Esophagus squamous epithelium (tissue), 5 donors: ENCODE measurements around the gene CLEC4G. TPM values are rescaled to one million over a fixed set of nuclear protein-coding genes. Genes with fewer than 3 reads are reported as not detected.

Source experiments
- DNase-seq: peaks from one replicate; lab custom pipeline; 2025; lab: John Stamatoyannopoulos, UW
- H3K27ac ChIP-seq, 4 donors: fragments of 200-600 bp; sonication (generic); one replicate each; pipeline ENCODE4 v1.5.1; 2016 to 2019; ENCODE audit warnings: mild to moderate bottlenecking in 1 of 4
- H3K27me3 ChIP-seq, 4 donors: fragments of 200-600 bp; sonication (generic); 1 replicate in 3 of 4; 2 replicates in 1 of 4; pipeline versions ENCODE4 v1.5.1 to v1.6.0; 2017 to 2021; ENCODE audit warnings: antibody characterized with exemption in 1 of 4
- H3K36me3 ChIP-seq, 3 donors: fragments of 200-600 bp; sonication (generic); one replicate each; pipeline ENCODE4 v1.5.1; 2016 to 2019
- H3K4me1 ChIP-seq, 3 donors: fragments of 200-600 bp; sonication (generic); one replicate each; pipeline ENCODE4 v1.5.1; 2017 to 2019
- H3K4me3 ChIP-seq, 4 donors: fragments of 200-600 bp; sonication (generic); 1 replicate in 3 of 4; 2 replicates in 1 of 4; pipeline ENCODE4 v1.5.1; 2016 to 2019; ENCODE audit warnings: mild to moderate bottlenecking in 2 of 4, moderate library complexity in 1 of 4
- H3K9me3 ChIP-seq, 3 donors: fragments of 200-600 bp; sonication (generic); one replicate each; pipeline ENCODE4 v1.5.1; 2016 to 2019
- CTCF ChIP-seq, 6 experiments: fragments of 450-650 bp in 4 of 6; fragments of 200-600 bp in 2 of 6; sonication (generic) in 2 of 6; IDR thresholded peaks; one replicate each; pipeline ENCODE4 v1.5.1; 2016 to 2019; ENCODE audit warnings: antibody characterized with exemption in 6 of 6, mild to moderate bottlenecking in 4 of 6, moderate library complexity in 4 of 6
- POLR2A ChIP-seq, 4 donors: fragments of 450-650 bp; IDR thresholded peaks; one replicate each; pipeline ENCODE4 v1.6.1; 2017; ENCODE audit warnings: antibody characterized with exemption in 4 of 4, mild to moderate bottlenecking in 4 of 4, moderate library complexity in 3 of 4
- WGBS, 2 donors: methylation state at CpG; one replicate each; pipeline ENCODE4 v1.1.5; 2018; 5-methylcytosine and 5-hydroxymethylcytosine counted together
- intact Hi-C: fragments of 100-400 bp; cut with DNase I; formaldehyde crosslinking; loops from one replicate; pipeline ENCODE4 v1.15.0; 2022
- total RNA-seq, 4 donors: library from RNA; depleted of rRNA; stranded (reverse); fragments of >200 nt; gene quantifications; one replicate each; pipeline ENCODE4 v1.1.0, GENCODE V29; 2016
- donor health status: DM: yes; HTN: yes; CAD: no.

Gene CLEC4G
- total RNA-seq, 4 donors from 2014 or later: 0.18 to 3.2 (median 1.1) TPM; not detected in 1

- no peaks in the 10 kb centered on the region for H3K36me3 ChIP-seq
- H3K27ac ChIP-seq: no peak overlapping the region
- no peak for TF ChIP-seq POLR2A (IDR thresholded peaks at IDR 0.05)
- no peak for TF ChIP-seq CTCF (IDR thresholded peaks at IDR 0.05)
- no peak for DNase-seq
- no peaks in the 10 kb centered on the region for H3K9me3 ChIP-seq
- intact Hi-C loops: no loop called here
- peaks cover 0 to 63% (median 0%) of the 10 kb centered on the region in 4 donors for H3K27me3 ChIP-seq
- no peaks in the 10 kb centered on the region for H3K4me1 ChIP-seq
- WGBS, 2 donors: 66 to 83% methylated on average over 13 to 16 of the region's 19 CpGs
- no peak overlapping the region for H3K4me3 ChIP-seq
Observed at GRCh38 chr19:7739801-7740681, 8.1 kb upstream of the CLEC4G start.

- H3K27me3 ChIP-seq: peaks cover 0 to 64% (median 0%) of the 10 kb centered on the region in 4 donors
- no peak for DNase-seq
- no peaks in the 10 kb centered on the region for H3K36me3 ChIP-seq
- intact Hi-C loops: no loop called here
- WGBS, 2 donors: 45 to 55% methylated on average over 2 of the region's 2 CpGs
- H3K9me3 ChIP-seq: no peaks in the 10 kb centered on the region
- H3K4me1 ChIP-seq: no peaks in the 10 kb centered on the region
- TF ChIP-seq POLR2A (IDR thresholded peaks at IDR 0.05) (no peak), CTCF (IDR thresholded peaks at IDR 0.05) (no peak)
- H3K4me3 ChIP-seq: no peak overlapping the region
- no peak overlapping the region for H3K27ac ChIP-seq
Observed at GRCh38 chr19:7739211-7739755, 7.4 kb upstream of the CLEC4G start.

- no peaks in the 10 kb centered on the region for H3K4me1 ChIP-seq
- no peaks in the 10 kb centered on the region for H3K36me3 ChIP-seq
- DNase-seq: no peak
- TF ChIP-seq CTCF (IDR thresholded peaks at IDR 0.05): no peak
- TF ChIP-seq POLR2A (IDR thresholded peaks at IDR 0.05): no peak
- H3K27ac ChIP-seq: no peak overlapping the region
- peaks cover 0 to 58% (median 0%) of the 10 kb centered on the region in 4 donors for H3K27me3 ChIP-seq
- no peak overlapping the region for H3K4me3 ChIP-seq
- WGBS, 2 donors: 45 to 52% methylated on average over 7 of the region's 7 CpGs
- intact Hi-C loops: no loop called here
- H3K9me3 ChIP-seq: no peaks in the 10 kb centered on the region
Observed at GRCh38 chr19:7738023-7738422, 6.1 kb upstream of the CLEC4G start.

GRCh38 chr19:7737215-7737614, 5.3 kb upstream of the CLEC4G start:
- Histone ChIP-seq H3K9me3 (no peaks in the 10 kb centered on the region), H3K4me3 (no peak overlapping the region), H3K4me1 (no peaks in the 10 kb centered on the region), H3K27me3 (peaks cover 0 to 61% (median 0%) of the 10 kb centered on the region in 4 donors), H3K36me3 (no peaks in the 10 kb centered on the region), H3K27ac (no peak overlapping the region)
- intact Hi-C loops: no loop called here
- TF ChIP-seq POLR2A (IDR thresholded peaks at IDR 0.05) (no peak), CTCF (IDR thresholded peaks at IDR 0.05) (no peak)
- 67 to 80% methylated on average over 11 of the region's 11 CpGs for WGBS, 2 donors
- DNase-seq: no peak

GRCh38 chr19:7736148-7736547, 4.2 kb upstream of the CLEC4G start:
- WGBS, 2 donors: 23 to 73% methylated on average over 1 of the region's 1 CpG
- Histone ChIP-seq H3K36me3 (no peaks in the 10 kb centered on the region), H3K4me3 (no peak overlapping the region), H3K9me3 (no peaks in the 10 kb centered on the region), H3K27me3 (peaks cover 0 to 62% (median under 1%) of the 10 kb centered on the region in 4 donors), H3K4me1 (no peaks in the 10 kb centered on the region), H3K27ac (no peak overlapping the region)
- TF ChIP-seq POLR2A (IDR thresholded peaks at IDR 0.05) (no peak), CTCF (IDR thresholded peaks at IDR 0.05) (no peak)
- no peak for DNase-seq
- intact Hi-C loops: no loop called here
